ENCODE measurements around the gene RAB7A. TPM values are rescaled to one million over a fixed set of nuclear protein-coding genes. Genes with fewer than 3 reads are reported as not detected.
"Not testable (repeated sequence)": the region's sequence is repeated elsewhere in the genome, so short reads cannot be mapped to it uniquely, and the experiment has no call there.

RAB7A gene
- total RNA-seq, 1 donor from 2014 or later, result 278 TPM

GRCh38 chr3:128823631-128824030, 97.6 kb downstream of the RAB7A start:
- intact Hi-C loops (cut with DNase I), result no loop called here
- Histone ChIP-seq H3K27me3 (ENCODE audit: low read depth) (no peaks in the 10 kb centered on the region), H3K27ac (no peak overlapping the region), H3K4me1 (no peaks in the 10 kb centered on the region), H3K36me3 (peaks cover 16% of the 10 kb centered on the region), H3K4me3 (no peak overlapping the region), H3K9me3 (no peaks in the 10 kb centered on the region)
- DNase-seq, result no peak
- peak in 1 of 2 donors; percentile 41 for ATAC-seq
- TF ChIP-seq, protein P1, sequence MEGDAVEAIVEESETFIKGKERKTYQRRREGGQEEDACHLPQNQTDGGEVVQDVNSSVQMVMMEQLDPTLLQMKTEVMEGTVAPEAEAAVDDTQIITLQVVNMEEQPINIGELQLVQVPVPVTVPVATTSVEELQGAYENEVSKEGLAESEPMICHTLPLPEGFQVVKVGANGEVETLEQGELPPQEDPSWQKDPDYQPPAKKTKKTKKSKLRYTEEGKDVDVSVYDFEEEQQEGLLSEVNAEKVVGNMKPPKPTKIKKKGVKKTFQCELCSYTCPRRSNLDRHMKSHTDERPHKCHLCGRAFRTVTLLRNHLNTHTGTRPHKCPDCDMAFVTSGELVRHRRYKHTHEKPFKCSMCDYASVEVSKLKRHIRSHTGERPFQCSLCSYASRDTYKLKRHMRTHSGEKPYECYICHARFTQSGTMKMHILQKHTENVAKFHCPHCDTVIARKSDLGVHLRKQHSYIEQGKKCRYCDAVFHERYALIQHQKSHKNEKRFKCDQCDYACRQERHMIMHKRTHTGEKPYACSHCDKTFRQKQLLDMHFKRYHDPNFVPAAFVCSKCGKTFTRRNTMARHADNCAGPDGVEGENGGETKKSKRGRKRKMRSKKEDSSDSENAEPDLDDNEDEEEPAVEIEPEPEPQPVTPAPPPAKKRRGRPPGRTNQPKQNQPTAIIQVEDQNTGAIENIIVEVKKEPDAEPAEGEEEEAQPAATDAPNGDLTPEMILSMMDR (IDR thresholded peaks at IDR 0.05), result no peak

- H3K27me3 ChIP-seq (ENCODE audit: low read depth), result no peaks in the 10 kb centered on the region
- TF ChIP-seq, protein P1 (IDR thresholded peaks at IDR 0.05), result no peak
- H3K4me1 ChIP-seq, result no peaks in the 10 kb centered on the region
- H3K27ac ChIP-seq, result no peak overlapping the region
- peaks cover 10% of the 10 kb centered on the region for H3K36me3 ChIP-seq
- DNase-seq (no peak), ATAC-seq (peak in 1 of 2 donors; percentile 41)
- H3K4me3 ChIP-seq, result no peak overlapping the region
- intact Hi-C loops (cut with DNase I), result no loop called here
- no peaks in the 10 kb centered on the region for H3K9me3 ChIP-seq
Observed at GRCh38 chr3:128824132-128824850, 98.3 kb downstream of the RAB7A start.

- no peak for DNase-seq
- H3K27me3 ChIP-seq (ENCODE audit: low read depth), result no peaks in the 10 kb centered on the region
- no peaks in the 10 kb centered on the region for H3K9me3 ChIP-seq
- H3K4me1 ChIP-seq, result no peaks in the 10 kb centered on the region
- H3K4me3 ChIP-seq, result no peak overlapping the region
- TF ChIP-seq, protein P1 (IDR thresholded peaks at IDR 0.05), result no peak
- H3K27ac ChIP-seq, result no peak overlapping the region
- ATAC-seq, result no peak
- intact Hi-C loops (cut with DNase I), result no loop called here
- peaks cover 4% of the 10 kb centered on the region for H3K36me3 ChIP-seq
Observed at GRCh38 chr3:128825117-128825725, 99.2 kb downstream of the RAB7A start.

DNA sequence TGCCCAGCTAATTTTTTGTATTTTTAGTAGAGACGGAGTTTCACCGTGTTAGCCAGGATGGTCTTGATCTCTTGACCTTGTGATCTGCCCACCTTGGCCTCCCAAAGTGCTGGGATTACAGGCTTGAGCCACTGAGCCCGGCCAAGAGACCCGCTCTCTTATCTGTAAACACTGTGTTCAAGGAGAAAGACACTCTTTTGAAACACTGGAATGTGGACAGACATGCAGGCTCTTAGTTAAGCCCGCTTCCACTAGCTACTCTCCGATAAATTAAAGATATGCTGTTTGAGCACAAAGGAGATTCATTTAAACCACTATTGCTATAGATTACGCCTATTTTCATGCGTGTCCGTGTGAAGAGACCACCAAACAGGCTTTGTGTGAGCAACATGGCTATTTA, 103.1 kb downstream of the RAB7A start:
- H3K4me1 ChIP-seq; H3K36me3 ChIP-seq; H3K9me3 ChIP-seq; DNase-seq; H3K4me3 ChIP-seq; intact Hi-C loops (cut with DNase I); H3K27me3 ChIP-seq (ENCODE audit: low read depth); ATAC-seq; H3K27ac ChIP-seq: not testable (repeated sequence)

- H3K4me1 ChIP-seq; H3K9me3 ChIP-seq; intact Hi-C loops (cut with DNase I); ATAC-seq; H3K4me3 ChIP-seq; H3K36me3 ChIP-seq; DNase-seq; H3K27ac ChIP-seq; H3K27me3 ChIP-seq (ENCODE audit: low read depth): not testable (repeated sequence)
Observed at GRCh38 chr3:128829925-128830625, 104.1 kb downstream of the RAB7A start.

DNA sequence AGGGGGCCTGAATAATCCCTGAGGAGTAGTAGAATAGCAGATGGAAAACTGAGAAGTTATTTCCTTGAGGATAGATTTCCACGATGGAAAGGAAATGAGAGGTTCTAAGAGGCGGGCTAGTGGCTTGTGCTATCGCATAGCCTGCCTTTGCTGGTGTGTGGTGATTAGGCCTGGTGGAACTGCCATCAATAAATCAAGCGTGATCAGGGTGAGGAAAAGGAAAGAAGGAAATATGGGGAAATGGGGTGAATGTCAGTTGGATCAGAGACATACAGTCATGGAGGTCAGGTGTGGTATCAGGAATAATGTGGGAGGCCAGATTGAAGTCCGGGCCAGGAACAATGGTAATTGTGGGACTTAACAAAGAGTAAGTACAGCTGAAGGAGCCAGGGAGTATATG, 104.8 kb downstream of the RAB7A start:
- H3K27ac ChIP-seq; H3K36me3 ChIP-seq; DNase-seq; H3K4me1 ChIP-seq; H3K4me3 ChIP-seq; intact Hi-C loops (cut with DNase I); H3K27me3 ChIP-seq (ENCODE audit: low read depth); H3K9me3 ChIP-seq; ATAC-seq: not testable (repeated sequence)

DNA sequence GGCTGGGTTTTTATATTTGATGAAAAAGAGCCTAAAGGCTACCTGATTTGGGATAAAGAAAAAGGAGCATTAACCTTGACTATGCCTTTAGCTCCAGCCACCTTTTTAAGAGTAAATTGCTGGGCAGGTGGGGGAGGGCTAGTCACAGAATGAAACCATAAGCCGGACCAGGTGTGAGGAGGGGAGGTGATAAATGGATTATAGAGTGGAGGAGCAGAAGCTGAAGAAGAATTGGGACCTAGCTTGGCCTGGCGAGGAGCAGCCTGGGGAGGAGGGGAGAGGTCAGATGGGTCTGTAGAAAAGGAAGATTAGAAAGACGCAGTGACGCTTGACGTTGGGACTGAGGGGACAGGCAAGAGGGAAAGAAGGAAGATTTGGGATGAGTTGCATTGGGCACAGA, 107.0 kb downstream of the RAB7A start:
- ATAC-seq; H3K4me1 ChIP-seq; H3K36me3 ChIP-seq; H3K27ac ChIP-seq; intact Hi-C loops (cut with DNase I); H3K9me3 ChIP-seq; H3K4me3 ChIP-seq; DNase-seq; H3K27me3 ChIP-seq (ENCODE audit: low read depth): not testable (repeated sequence)

All from lower lobe of right lung (tissue), 2 donors.